Prostate gland (tissue), 2 donors: Measurements from ENCODE around the gene NRTN. TPM values are rescaled to one million over a fixed set of nuclear protein-coding genes. Genes with fewer than 3 reads are reported as not detected.

ENCODE experiments used
- DNase-seq: peaks from one replicate; pipeline ENCODE4 v3.0.0-alpha.2; 2019; ENCODE audit warnings: low spot score
- H3K27ac ChIP-seq, 2 donors: fragments of 200-600 bp; sonication (generic); 2 replicates each; pipeline ENCODE4 v1.5.1; 2017 to 2019
- H3K27me3 ChIP-seq: fragments of 200-600 bp; sonication (generic); replicated peaks from 2 replicates; pipeline ENCODE4 v1.5.1; 2019; ENCODE audit not compliant: insufficient read depth
- H3K36me3 ChIP-seq, 2 donors: fragments of 200-600 bp; sonication (generic); 1 replicate in 1 of 2; 2 replicates in 1 of 2; pipeline versions ENCODE4 v1.5.1 to v1.8.1; 2017 to 2019
- H3K4me1 ChIP-seq: fragments of 200-600 bp; sonication (generic); replicated peaks from 2 replicates; pipeline ENCODE4 v1.5.1; 2019
- H3K4me3 ChIP-seq, 2 donors: fragments of 200-600 bp; sonication (generic); 2 replicates each; pipeline ENCODE4 v1.5.1; 2017 to 2019
- H3K9me3 ChIP-seq: fragments of 200-600 bp; sonication (generic); 2 replicates; pipeline ENCODE4 v1.5.1; 2017
- POLR2A ChIP-seq: fragments of 450-650 bp; IDR thresholded peaks from one replicate; pipeline ENCODE4 v1.6.1; 2016; ENCODE audit warnings: antibody characterized with exemption, mild to moderate bottlenecking
- POLR2AphosphoS5 ChIP-seq: sonication (generic); formaldehyde crosslinking; IDR thresholded peaks from one replicate; pipeline ENCODE4 v1.6.1; 2017; ENCODE audit warnings: antibody characterized with exemption
- WGBS: methylation state at CpG from one replicate; pipeline ENCODE4 v1.1.5; 2018; 5-methylcytosine and 5-hydroxymethylcytosine counted together
- intact Hi-C: fragments of 100-400 bp; cut with DNase I; formaldehyde crosslinking; loops from one replicate; pipeline ENCODE4 v1.14.2; 2022
- total RNA-seq, 2 donors: library from RNA; depleted of rRNA; stranded (reverse); fragments of >200 nt; gene quantifications; one replicate each; pipeline ENCODE4 v1.1.0, GENCODE V29; 2016
- TF ChIP-seq, protein P1 (sequence below), 4 experiments: fragments of 200-600 bp in 2 of 4; fragments of 450-650 bp in 2 of 4; sonication (generic) in 2 of 4; IDR thresholded peaks; 1 replicate in 3 of 4; 2 replicates in 1 of 4; pipeline ENCODE4 v1.5.1; 2016 to 2019; ENCODE audit warnings: antibody characterized with exemption in 4 of 4, mild to moderate bottlenecking in 2 of 4, moderate library complexity in 2 of 4

Gene NRTN
- total RNA-seq, 2 donors from 2014 or later: 9.7 to 12.9 TPM

DNA sequence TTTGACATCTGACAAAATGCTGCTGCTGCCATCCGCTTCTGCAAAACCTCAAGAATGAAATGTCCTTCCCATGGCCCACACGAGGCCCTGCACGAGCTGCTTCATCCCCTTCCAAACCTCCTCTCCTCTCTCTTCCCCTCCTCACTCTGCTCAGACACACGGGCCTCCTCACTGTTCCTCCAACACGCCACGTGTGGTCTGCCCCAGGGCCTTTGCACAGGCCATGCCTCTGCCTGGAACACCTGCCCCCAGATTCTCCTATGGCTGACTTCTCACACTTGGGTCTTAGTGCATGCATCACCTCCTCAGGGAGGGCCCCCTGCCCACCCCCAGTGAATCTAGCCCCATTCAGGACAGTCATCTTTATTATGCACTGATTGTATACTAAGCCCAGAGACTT lies 15.9 kb downstream of the NRTN start:
- H3K4me3 ChIP-seq: no peak overlapping the region
- 63% methylated on average over 6 of the region's 6 CpGs for WGBS
- H3K27me3 ChIP-seq: no peaks in the 10 kb centered on the region
- no peaks in the 10 kb centered on the region for H3K36me3 ChIP-seq
- DNase-seq: no peak
- intact Hi-C loops: no loop called here
- no peaks in the 10 kb centered on the region for H3K9me3 ChIP-seq
- TF ChIP-seq, protein P1, sequence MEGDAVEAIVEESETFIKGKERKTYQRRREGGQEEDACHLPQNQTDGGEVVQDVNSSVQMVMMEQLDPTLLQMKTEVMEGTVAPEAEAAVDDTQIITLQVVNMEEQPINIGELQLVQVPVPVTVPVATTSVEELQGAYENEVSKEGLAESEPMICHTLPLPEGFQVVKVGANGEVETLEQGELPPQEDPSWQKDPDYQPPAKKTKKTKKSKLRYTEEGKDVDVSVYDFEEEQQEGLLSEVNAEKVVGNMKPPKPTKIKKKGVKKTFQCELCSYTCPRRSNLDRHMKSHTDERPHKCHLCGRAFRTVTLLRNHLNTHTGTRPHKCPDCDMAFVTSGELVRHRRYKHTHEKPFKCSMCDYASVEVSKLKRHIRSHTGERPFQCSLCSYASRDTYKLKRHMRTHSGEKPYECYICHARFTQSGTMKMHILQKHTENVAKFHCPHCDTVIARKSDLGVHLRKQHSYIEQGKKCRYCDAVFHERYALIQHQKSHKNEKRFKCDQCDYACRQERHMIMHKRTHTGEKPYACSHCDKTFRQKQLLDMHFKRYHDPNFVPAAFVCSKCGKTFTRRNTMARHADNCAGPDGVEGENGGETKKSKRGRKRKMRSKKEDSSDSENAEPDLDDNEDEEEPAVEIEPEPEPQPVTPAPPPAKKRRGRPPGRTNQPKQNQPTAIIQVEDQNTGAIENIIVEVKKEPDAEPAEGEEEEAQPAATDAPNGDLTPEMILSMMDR (IDR thresholded peaks at IDR 0.05): no peak
- TF ChIP-seq POLR2AphosphoS5 (no peak), POLR2A (no peak)
- no peak overlapping the region for H3K27ac ChIP-seq
- no peaks in the 10 kb centered on the region for H3K4me1 ChIP-seq

DNA sequence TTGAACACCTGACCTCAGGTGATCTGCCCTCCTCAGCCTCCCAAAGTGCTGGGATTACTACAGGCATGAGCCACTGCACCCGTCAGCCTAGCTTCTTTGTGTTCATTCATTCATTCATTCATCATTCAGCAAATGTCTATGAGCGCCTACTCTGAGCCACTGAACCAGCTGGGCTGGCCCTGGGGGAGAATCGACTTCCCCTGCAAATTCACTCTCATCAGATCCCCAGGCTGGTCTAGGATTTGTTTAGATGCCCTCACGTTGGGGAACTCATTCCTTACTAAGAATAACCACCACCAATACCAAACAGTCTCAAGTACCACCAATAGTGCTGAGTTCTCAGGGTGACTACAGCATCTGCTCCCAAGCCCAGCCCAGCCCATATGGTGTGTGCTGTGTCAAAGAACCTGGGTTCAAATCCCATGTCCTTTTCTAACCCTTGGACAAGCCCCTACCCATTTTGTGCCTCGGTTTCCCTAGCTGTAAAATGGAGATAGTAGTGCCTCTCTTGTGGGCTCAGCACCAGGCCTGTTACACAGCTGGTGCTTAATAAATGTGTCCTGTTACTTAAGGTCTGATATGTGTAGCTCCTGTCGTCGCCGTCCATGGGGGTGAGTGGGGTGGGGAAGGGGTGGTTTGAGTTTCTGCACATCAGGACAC lies 16.8 kb downstream of the NRTN start:
- Histone ChIP-seq H3K36me3 (no peaks in the 10 kb centered on the region), H3K4me1 (no peaks in the 10 kb centered on the region), H3K27ac (no peak overlapping the region), H3K9me3 (no peaks in the 10 kb centered on the region), H3K4me3 (no peak overlapping the region), H3K27me3 (no peaks in the 10 kb centered on the region)
- DNase-seq: no peak
- intact Hi-C loops: no loop called here
- WGBS: 48% methylated on average over 8 of the region's 8 CpGs
- TF ChIP-seq, protein P1 (IDR thresholded peaks at IDR 0.05): no peak
- TF ChIP-seq POLR2AphosphoS5 (no peak), POLR2A (no peak)

DNA sequence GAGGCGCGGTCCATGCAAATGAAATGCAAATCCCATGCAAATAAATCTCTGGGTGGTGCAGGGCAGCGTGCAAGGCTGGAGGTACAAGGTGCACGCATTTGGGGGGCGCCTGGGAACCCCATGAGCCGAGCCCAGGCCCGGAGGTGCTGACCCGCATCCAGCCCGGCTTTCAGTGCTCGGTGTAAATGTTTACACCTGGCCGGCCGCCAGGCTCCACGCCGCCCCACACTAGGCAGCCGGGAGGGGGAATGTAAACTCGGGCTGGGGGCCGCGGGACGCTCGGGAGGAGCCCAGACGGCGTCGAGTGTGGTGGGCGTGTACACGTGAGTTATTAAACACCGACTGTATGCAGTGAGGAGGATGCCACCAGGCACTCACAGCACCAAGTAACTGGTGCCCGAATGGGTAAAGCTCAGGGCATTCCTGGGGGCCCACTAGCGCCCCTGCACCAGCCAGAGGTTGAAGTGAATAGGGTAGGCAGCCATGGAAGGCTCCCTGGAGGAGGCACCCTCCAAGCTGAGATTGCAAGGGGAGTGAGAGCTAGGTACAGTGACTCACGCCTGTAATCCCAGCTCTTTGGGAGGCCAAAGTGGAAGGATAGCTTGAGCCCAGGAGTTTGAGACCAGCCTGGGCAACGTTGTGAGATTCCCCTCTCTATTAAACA lies 17.4 kb downstream of the NRTN start:
- H3K4me3 ChIP-seq: no peak overlapping the region
- H3K27me3 ChIP-seq: no peaks in the 10 kb centered on the region
- no peaks in the 10 kb centered on the region for H3K9me3 ChIP-seq
- TF ChIP-seq, protein P1 (IDR thresholded peaks at IDR 0.05): no peak
- TF ChIP-seq POLR2A: no peak
- TF ChIP-seq POLR2AphosphoS5: no peak
- no peaks in the 10 kb centered on the region for H3K4me1 ChIP-seq
- DNase-seq: no peak
- intact Hi-C loops: no loop called here
- 29% methylated on average over 30 of the region's 30 CpGs for WGBS
- no peak overlapping the region for H3K27ac ChIP-seq
- H3K36me3 ChIP-seq: no peaks in the 10 kb centered on the region

DNA sequence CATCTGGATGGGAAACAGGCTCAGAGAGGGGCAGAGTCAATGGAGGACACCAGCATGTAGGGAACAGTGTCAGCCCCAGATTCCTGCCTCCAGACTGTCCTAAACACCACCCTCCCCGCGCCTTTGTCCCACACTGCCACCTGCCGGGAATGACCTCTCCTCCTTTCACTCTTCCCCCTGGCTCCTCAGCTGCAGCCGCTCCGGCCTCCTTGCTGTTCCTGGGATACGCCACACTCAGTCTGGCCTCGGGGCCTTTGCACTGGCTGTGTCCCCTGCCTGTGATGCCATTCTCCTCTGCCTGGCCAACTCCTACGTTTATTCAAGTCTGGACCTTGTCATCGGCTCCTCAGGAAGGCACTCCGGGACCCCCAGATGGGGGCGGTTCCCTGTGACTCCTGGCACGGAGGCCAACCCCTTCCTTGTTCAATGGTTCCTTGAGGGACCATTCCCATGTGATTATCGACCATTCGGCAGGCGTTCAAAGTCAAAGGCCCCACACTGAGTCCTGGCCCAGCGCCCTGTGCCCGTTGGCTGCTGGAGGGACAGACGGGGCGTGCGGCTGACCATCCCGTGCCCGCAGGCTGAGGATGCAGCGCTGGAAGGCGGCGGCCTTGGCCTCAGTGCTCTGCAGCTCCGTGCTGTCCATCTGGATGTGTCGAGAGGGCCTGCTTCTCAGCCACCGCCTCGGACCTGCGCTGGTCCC lies 18.9 kb downstream of the NRTN start:
- WGBS: 83% methylated on average over 30 of the region's 30 CpGs
- Histone ChIP-seq H3K27ac (no peak overlapping the region), H3K9me3 (no peaks in the 10 kb centered on the region), H3K4me3 (no peak overlapping the region), H3K27me3 (no peaks in the 10 kb centered on the region), H3K36me3 (no peaks in the 10 kb centered on the region), H3K4me1 (no peaks in the 10 kb centered on the region)
- no peak for DNase-seq
- intact Hi-C loops: no loop called here
- TF ChIP-seq POLR2A (no peak), POLR2AphosphoS5 (no peak)
- TF ChIP-seq, protein P1 (IDR thresholded peaks at IDR 0.05): no peak
